Activated CD4-positive, alpha-beta T cell treated with anti-CD3 and anti-CD28 coated beads, Interleukin-2, amount 50 U/mL, for 16 hours (primary cell): ENCODE data around the gene HNF4A.

ENCODE experiments used
- DNase-seq: peaks from one replicate; pipeline ENCODE4 v3.0.0-alpha.2; 2020

Gene HNF4A

GRCh38 chr20:44426879-44427790 lies 71.6 kb downstream of the HNF4A start:
- no peak for DNase-seq

GRCh38 chr20:44427804-44428173 lies 72.3 kb downstream of the HNF4A start:
- no peak for DNase-seq

DNA sequence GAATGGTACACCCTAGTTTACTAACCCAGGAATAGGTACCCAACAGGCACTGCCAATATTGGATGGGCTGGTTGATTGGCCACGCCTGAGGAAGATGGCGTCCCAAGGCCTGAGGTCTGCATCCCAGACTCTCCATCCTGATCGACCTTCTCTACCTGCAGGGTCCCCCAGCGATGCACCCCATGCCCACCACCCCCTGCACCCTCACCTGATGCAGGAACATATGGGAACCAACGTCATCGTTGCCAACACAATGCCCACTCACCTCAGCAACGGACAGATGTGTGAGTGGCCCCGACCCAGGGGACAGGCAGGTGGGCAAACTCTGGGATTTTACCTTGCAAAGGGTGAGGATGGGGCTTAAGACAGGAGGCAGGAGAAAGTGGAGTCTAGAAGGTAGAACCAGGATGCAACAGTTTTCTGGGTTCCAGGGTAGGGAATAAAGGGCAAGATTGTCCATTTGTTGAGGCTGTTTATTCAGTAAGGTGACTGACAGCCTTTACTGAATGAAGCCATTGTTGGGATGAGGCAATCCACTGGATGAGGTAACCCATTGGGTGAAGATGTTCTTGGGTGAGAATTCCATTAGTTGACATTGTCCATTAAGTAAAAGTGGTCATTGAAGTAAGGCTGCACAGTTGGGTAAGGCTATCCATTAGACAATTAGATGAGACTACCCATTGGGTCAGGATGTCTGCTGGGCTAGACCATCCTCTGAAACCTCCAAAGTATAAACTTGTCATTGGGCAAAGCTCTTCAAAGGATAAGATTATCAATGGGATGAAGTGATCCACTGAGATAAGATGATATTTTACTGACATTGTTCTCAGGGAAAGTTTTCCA lies 72.9 kb downstream of the HNF4A start:
- no peak for DNase-seq

DNA sequence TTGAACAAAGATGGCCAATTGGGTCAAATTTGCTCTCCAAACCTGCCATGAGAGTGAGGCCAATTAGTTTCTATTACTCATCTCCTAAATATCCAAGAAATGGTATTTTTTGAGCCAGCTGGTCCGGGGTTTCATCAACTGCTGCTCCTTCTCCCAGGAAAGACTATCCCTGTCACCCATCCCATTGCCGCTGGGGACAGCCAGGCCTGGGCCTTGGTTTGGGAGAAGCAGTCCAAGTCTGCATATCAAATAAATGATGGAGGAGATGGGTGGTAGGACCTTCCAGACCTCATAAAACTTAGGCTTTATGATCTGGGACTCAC lies 73.5 kb downstream of the HNF4A start:
- DNase-seq = no peak

DNA sequence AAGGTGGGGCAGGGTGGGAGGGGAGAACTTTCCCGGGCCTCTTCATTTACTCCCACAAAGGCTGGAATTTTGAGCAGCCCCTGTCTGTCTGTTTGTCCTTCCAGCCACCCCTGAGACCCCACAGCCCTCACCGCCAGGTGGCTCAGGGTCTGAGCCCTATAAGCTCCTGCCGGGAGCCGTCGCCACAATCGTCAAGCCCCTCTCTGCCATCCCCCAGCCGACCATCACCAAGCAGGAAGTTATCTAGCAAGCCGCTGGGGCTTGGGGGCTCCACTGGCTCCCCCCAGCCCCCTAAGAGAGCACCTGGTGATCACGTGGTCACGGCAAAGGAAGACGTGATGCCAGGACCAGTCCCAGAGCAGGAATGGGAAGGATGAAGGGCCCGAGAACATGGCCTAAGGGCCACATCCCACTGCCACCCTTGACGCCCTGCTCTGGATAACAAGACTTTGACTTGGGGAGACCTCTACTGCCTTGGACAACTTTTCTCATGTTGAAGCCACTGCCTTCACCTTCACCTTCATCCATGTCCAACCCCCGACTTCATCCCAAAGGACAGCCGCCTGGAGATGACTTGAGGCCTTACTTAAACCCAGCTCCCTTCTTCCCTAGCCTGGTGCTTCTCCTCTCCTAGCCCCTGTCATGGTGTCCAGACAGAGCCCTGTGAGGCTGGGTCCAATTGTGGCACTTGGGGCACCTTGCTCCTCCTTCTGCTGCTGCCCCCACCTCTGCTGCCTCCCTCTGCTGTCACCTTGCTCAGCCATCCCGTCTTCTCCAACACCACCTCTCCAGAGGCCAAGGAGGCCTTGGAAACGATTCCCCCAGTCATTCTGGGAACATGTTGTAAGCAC lies 74.1 kb downstream of the HNF4A start:
- DNase-seq = no peak

DNA sequence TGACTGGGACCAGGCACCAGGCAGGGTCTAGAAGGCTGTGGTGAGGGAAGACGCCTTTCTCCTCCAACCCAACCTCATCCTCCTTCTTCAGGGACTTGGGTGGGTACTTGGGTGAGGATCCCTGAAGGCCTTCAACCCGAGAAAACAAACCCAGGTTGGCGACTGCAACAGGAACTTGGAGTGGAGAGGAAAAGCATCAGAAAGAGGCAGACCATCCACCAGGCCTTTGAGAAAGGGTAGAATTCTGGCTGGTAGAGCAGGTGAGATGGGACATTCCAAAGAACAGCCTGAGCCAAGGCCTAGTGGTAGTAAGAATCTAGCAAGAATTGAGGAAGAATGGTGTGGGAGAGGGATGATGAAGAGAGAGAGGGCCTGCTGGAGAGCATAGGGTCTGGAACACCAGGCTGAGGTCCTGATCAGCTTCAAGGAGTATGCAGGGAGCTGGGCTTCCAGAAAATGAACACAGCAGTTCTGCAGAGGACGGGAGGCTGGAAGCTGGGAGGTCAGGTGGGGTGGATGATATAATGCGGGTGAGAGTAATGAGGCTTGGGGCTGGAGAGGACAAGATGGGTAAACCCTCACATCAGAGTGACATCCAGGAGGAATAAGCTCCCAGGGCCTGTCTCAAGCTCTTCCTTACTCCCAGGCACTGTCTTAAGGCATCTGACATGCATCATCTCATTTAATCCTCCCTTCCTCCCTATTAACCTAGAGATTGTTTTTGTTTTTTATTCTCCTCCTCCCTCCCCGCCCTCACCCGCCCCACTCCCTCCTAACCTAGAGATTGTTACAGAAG lies 75.0 kb downstream of the HNF4A start:
- DNase-seq = no peak

DNA sequence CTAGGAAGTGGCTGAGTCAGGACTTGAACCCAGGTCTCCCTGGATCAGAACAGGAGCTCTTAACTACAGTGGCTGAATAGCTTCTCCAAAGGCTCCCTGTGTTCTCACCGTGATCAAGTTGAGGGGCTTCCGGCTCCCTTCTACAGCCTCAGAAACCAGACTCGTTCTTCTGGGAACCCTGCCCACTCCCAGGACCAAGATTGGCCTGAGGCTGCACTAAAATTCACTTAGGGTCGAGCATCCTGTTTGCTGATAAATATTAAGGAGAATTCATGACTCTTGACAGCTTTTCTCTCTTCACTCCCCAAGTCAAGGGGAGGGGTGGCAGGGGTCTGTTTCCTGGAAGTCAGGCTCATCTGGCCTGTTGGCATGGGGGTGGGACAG lies 75.6 kb downstream of the HNF4A start:
- no peak for DNase-seq

GRCh38 chr20:44431502-44432234 lies 76.2 kb downstream of the HNF4A start:
- no peak for DNase-seq

GRCh38 chr20:44432618-44433577 lies 77.4 kb downstream of the HNF4A start:
- no peak for DNase-seq

- DNase-seq = no peak
Measured at GRCh38 chr20:44433751-44434538, 78.4 kb downstream of the HNF4A start.

- DNase-seq = no peak
Measured at GRCh38 chr20:44435630-44436335, 80.3 kb downstream of the HNF4A start.

DNA sequence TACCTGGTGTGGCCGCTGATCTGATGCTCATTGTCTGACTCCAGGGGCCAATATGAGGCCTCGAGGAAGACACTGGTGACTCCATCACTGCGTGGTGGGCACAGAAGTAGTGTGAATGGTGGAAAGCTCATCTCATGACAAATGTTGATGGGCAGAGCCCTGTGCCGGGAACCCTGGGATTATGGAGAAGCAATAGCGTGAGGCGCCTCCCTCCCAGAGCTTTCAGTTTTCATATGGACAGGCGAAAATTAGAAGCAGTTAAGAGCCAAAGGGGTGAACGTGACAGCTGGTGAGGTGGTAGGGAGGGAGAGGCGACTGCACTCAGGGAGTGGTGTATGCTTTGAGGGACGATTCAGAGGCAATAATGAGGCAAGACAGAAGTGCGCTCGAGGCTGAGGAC lies 80.9 kb downstream of the HNF4A start:
- no peak for DNase-seq

DNA sequence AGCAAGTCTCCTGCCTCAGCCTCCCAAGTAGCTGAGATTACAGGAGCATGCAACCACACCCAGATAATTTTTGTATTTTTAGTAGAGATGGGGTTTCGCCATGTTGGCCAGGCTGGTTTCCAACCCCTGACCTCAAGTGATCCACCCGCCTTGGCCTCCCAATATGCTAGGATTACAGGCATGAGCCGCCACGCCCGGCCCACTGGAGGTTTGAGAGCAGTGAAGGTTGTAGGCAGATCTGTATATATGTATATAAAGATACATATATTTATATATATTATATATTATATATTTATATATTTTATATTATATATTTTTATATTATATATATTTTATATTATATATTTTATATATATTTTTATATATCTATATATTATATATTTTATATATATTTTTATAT lies 82.0 kb downstream of the HNF4A start:
- no peak for DNase-seq

DNA sequence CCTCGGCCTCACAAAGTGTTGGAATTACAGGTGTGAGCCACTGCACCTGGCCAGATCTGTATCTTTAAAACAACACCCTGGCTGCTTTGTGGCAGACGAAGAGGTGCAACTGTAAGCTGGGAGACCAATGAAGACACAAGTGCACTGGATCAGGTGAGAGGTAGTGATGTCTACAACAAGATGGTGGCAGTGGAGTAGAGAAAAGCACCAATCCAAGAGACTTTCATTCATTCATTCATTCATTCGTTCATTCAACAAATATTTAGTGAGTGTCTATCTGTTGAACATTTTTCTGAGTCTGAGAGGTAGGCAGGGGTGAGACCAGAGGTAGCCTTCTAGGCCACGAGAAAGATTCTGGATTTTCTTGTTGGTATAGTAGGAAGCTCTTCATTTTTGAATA lies 83.3 kb downstream of the HNF4A start:
- no peak for DNase-seq

GRCh38 chr20:44439318-44439717 lies 83.8 kb downstream of the HNF4A start:
- no peak for DNase-seq

DNA sequence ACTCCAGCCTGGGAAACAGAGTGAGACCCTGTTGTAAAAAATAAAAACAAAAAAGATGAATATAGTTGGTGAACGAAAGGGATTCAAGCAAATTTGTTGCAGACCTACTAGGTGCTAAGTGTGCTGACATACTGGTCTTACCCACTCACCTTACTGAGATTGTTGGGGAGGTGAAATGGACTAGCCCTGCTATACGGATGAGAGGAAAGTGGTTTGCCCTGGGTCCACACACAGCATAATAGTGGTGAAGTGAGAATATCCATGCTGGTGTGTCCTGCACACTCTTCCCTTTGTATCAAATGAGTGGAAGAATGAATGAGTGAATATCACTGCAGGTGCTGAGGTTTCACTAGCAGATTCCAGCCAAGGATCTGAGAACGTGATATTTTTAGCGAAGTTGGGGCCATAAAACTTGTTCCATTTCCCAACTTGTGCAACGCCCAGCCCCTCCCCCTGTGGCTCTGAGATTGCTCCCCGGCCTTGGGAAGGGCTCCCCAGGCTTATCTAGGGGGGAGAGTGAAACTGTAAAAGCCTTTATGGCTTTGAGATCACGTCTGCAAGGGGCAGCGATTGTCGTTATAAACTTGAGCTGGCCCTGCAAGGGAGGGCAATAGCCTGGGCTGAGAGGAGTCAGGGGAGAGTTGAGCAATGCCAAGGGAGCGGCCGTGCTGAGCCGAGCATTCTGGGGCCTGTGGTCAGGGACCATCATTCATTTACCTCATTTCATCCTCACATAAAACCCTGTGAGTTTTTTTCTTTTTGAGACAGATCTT lies 87.0 kb downstream of the HNF4A start:
- no peak for DNase-seq

DNA sequence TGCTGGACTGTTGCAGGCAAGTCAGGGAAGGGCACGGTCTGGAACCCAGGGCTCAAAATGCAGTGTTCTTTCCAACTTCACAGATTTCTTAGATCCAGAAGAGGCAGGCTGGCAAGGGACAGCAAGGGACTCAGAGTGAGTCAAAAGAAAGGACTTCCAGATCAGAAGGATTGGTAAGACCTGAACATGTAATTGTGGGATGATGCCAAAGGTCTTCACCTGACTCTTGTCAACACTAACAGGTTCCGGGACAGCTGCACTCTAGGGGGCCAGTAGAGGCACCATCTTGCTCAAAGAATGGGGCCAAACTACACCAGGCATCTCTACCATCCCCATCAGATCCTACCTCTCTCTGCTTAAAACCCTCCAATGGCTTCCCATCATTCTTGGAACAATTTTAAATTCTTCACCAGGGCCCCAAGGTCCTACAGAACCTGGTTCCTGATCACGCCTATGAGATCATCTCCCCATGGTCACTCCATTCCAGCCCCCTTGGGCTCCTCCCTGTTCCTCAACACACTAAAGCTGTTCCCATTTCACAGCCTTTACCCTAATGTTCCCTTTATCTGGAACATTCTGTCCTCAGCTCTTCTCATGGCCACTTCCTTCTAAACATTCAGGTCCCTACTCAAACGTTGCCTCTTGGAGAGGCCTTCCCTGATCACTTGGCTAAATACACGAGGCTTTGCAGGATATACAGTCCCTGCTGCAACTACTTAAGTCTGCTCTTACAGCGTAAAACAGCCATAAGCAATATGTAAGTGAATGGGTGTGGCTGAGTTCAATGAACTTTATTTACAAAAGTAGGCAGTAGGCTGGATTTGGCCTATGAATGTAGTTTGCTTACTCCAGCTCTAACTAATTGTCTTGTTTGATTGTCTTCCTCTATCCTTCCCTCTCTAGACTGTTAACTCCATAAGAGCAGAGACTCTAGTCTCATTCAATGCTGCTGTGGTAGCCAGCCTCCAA lies 90.5 kb downstream of the HNF4A start:
- DNase-seq = no peak
